HepG2 (cell line): ENCODE measurements around the gene CTDSP1. TPM values are rescaled to one million over a fixed set of nuclear protein-coding genes. Genes with fewer than 3 reads are reported as not detected.

Experiments used
- CCAR2 ChIP-seq: fragments of 200-400 bp; formaldehyde crosslinking; optimal IDR thresholded peaks from 2 replicates; pipeline ENCODE3; 2018; ENCODE audit warnings: low read depth, mild to moderate bottlenecking, low read length, moderate library complexity
- GATAD2A ChIP-seq: IDR thresholded peaks from 2 replicates; pipeline ENCODE4 v1.6.1; 2016
- HMG20A ChIP-seq: IDR thresholded peaks from 2 replicates; pipeline ENCODE4 v1.6.1; 2016; ENCODE audit warnings: borderline replicate concordance
- HMG20B ChIP-seq: conservative IDR thresholded peaks from 2 replicates; pipeline ENCODE4 v1.6.1; 2016; ENCODE audit warnings: missing genetic modification reagents, missing compliant biosample characterization
- HOXA7 ChIP-seq: sonication (generic); formaldehyde crosslinking; IDR thresholded peaks from 2 replicates; pipeline ENCODE4 v1.8.1; 2022; ENCODE audit warnings: mild to moderate bottlenecking, missing genetic modification reagents, moderate library complexity
- JUN ChIP-seq: sonication (generic); formaldehyde crosslinking; IDR thresholded peaks from 2 replicates; pipeline ENCODE4 v1.4.0; 2020; ENCODE audit warnings: mild to moderate bottlenecking, missing genetic modification reagents
- KLF11 ChIP-seq: IDR thresholded peaks from 2 replicates; pipeline ENCODE4 v1.6.1; 2016; ENCODE audit warnings: missing compliant biosample characterization
- RARA ChIP-seq: IDR thresholded peaks from 2 replicates; pipeline ENCODE4 v1.6.1; 2016; ENCODE audit warnings: missing genetic modification reagents, missing compliant biosample characterization
- RCOR2 ChIP-seq: IDR thresholded peaks from 2 replicates; pipeline ENCODE4 v1.6.1; 2016; ENCODE audit warnings: missing biosample characterization, missing genetic modification reagents
- RXRB ChIP-seq: IDR thresholded peaks from 2 replicates; pipeline ENCODE4 v1.6.1; 2016; ENCODE audit warnings: borderline replicate concordance, missing genetic modification reagents, missing compliant biosample characterization
- SIX1 ChIP-seq: sonication (generic); formaldehyde crosslinking; IDR thresholded peaks from 2 replicates; pipeline ENCODE4 v1.4.0; 2020; ENCODE audit warnings: missing genetic modification reagents, borderline replicate concordance
- YEATS4 ChIP-seq: sonication (generic); formaldehyde crosslinking; IDR thresholded peaks from 2 replicates; pipeline ENCODE4 v1.4.0; 2020; ENCODE audit warnings: missing genetic modification reagents, borderline replicate concordance
- ZC3H13 ChIP-seq: sonication (generic); formaldehyde crosslinking; IDR thresholded peaks from 2 replicates; pipeline ENCODE4 v1.8.1; 2023; ENCODE audit warnings: mild to moderate bottlenecking, missing genetic modification reagents, moderate library complexity
- ZFX ChIP-seq: sonication (generic); formaldehyde crosslinking; IDR thresholded peaks from 2 replicates; pipeline ENCODE4 v1.4.0; 2020; ENCODE audit warnings: mild to moderate bottlenecking, low read depth, missing genetic modification reagents, moderate library complexity
- ZNF20 ChIP-seq: sonication (generic); formaldehyde crosslinking; IDR thresholded peaks from 2 replicates; pipeline ENCODE4 v1.4.0; 2020; ENCODE audit warnings: mild to moderate bottlenecking, moderate library complexity, missing genetic modification reagents
- ZNF234 ChIP-seq: sonication (generic); formaldehyde crosslinking; conservative IDR thresholded peaks from 2 replicates; pipeline ENCODE4 v1.5.1; 2020; ENCODE audit warnings: mild to moderate bottlenecking, missing genetic modification reagents
- ZNF557 ChIP-seq: sonication (generic); formaldehyde crosslinking; IDR thresholded peaks from 2 replicates; pipeline ENCODE4 v1.4.0; 2020; ENCODE audit warnings: missing genetic modification reagents
- ZSCAN9 ChIP-seq: IDR thresholded peaks from 2 replicates; pipeline ENCODE4 v1.6.1; 2016; ENCODE audit warnings: borderline replicate concordance
- polyA plus RNA-seq, 8 experiments: library from polyadenylated mRNA; depleted of rRNA in 3 of 8; stranded (reverse) in 7 of 8; unstranded in 1 of 8; fragments of >200 nt; fragmentation: Illumina TruSeq in 4 of 8; extraction: Trizol in 4 of 8; gene quantifications; 2 replicates each; pipeline versions ENCODE4 v1.2.1 to v1.2.3, GENCODE V29; 2011 to 2016; ENCODE audit warnings: low read depth in 4 of 8, missing spikeins in 1 of 8, mixed read lengths in 1 of 8; ENCODE audit not compliant: insufficient read depth in 1 of 8
- total RNA-seq, 5 experiments: library from RNA; depleted of rRNA; stranded (reverse); fragments of >200 nt; fragmentation: Illumina TruSeq; extraction: Trizol; gene quantifications; 2 replicates each; pipeline ENCODE4 v1.2.3, GENCODE V29; 2016; ENCODE audit warnings: low read depth in 1 of 5
- TF ChIP-seq, protein P1 (sequence below): sonication (generic); formaldehyde crosslinking; IDR thresholded peaks from 2 replicates; pipeline ENCODE4 v1.4.0; 2020; ENCODE audit warnings: missing genetic modification reagents
- TF ChIP-seq, protein P2 (sequence below): sonication (generic); formaldehyde crosslinking; IDR thresholded peaks from 2 replicates; pipeline ENCODE4 v1.5.1; 2020; ENCODE audit warnings: missing genetic modification reagents, mild to moderate bottlenecking, borderline replicate concordance
- TF ChIP-seq, protein P3 (sequence below), 2 experiments: fragments of 450-650 bp in 1 of 2; sonication (generic) in 1 of 2; formaldehyde crosslinking in 1 of 2; IDR thresholded peaks; 2 replicates each; pipeline versions ENCODE4 v1.6.1 to v1.8.0; 2016 to 2022; ENCODE audit warnings: antibody characterized with exemption in 1 of 2, mild to moderate bottlenecking in 1 of 2, missing genetic modification reagents in 1 of 2

Gene CTDSP1
- total and polyA plus RNA-seq, 2 of the 13 experiments (the other 11 are each of a cell fraction or from before 2014, with no cell fraction given) = 91.0 to 268 TPM

GRCh38 chr2:218418717-218419458 lies 19.2 kb downstream of the CTDSP1 start, which contains the start of gene VIL1 (continued):
- TF ChIP-seq ZNF557 (CRISPR knock-in tag) (peak; percentile 25; the same call in 1 of the 2 replicates), ZNF20 (CRISPR knock-in tag) (no peak), RXRB (CRISPR knock-in tag) (peak; percentile 80), KLF11 (no peak), ZFX (CRISPR knock-in tag) (peak; percentile 92), ZNF234 (no peak), SIX1 (CRISPR knock-in tag) (0 out of 2 replicates have a peak, but pooled peaks have one; percentile 41), RARA (CRISPR knock-in tag) (peak; percentile 62), ZSCAN9 (CRISPR knock-in tag) (peak; percentile 96), YEATS4 (CRISPR knock-in tag) (peak; percentile 93), RCOR2 (peak; percentile 63; the same call in 1 of the 2 replicates), HOXA7 (CRISPR knock-in tag) (no peak), JUN (CRISPR knock-in tag) (no peak; the same call in 1 of the 2 replicates), ZC3H13 (CRISPR knock-in tag) (no peak), CCAR2 (peak; percentile 65), GATAD2A (CRISPR knock-in tag) (peak; percentile 80), HMG20A (CRISPR knock-in tag) (no peak), HMG20B (CRISPR knock-in tag) (0 out of 2 replicates have a peak, but pooled peaks have one; percentile 23)
- TF ChIP-seq, protein P1, sequence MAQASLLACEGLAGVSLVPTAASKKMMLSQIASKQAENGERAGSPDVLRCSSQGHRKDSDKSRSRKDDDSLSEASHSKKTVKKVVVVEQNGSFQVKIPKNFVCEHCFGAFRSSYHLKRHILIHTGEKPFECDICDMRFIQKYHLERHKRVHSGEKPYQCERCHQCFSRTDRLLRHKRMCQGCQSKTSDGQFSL (CRISPR knock-in tag) = peak; percentile 94
- TF ChIP-seq, protein P2, sequence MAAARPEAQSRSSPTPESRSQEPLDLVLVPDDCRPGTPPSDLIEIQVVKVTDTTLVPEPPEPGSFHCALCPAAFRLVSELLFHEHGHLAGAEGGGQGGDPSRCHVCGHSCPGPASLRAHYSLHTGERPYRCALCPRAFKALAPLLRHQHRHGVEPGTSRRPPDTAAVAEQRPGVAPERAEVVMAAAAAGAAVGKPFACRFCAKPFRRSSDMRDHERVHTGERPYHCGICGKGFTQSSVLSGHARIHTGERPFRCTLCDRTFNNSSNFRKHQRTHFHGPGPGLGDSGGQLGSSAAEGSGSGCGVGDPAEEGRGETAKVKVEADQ (CRISPR knock-in tag) = peak; percentile 49; the same call in 1 of the 2 replicates
- TF ChIP-seq, protein P3, sequence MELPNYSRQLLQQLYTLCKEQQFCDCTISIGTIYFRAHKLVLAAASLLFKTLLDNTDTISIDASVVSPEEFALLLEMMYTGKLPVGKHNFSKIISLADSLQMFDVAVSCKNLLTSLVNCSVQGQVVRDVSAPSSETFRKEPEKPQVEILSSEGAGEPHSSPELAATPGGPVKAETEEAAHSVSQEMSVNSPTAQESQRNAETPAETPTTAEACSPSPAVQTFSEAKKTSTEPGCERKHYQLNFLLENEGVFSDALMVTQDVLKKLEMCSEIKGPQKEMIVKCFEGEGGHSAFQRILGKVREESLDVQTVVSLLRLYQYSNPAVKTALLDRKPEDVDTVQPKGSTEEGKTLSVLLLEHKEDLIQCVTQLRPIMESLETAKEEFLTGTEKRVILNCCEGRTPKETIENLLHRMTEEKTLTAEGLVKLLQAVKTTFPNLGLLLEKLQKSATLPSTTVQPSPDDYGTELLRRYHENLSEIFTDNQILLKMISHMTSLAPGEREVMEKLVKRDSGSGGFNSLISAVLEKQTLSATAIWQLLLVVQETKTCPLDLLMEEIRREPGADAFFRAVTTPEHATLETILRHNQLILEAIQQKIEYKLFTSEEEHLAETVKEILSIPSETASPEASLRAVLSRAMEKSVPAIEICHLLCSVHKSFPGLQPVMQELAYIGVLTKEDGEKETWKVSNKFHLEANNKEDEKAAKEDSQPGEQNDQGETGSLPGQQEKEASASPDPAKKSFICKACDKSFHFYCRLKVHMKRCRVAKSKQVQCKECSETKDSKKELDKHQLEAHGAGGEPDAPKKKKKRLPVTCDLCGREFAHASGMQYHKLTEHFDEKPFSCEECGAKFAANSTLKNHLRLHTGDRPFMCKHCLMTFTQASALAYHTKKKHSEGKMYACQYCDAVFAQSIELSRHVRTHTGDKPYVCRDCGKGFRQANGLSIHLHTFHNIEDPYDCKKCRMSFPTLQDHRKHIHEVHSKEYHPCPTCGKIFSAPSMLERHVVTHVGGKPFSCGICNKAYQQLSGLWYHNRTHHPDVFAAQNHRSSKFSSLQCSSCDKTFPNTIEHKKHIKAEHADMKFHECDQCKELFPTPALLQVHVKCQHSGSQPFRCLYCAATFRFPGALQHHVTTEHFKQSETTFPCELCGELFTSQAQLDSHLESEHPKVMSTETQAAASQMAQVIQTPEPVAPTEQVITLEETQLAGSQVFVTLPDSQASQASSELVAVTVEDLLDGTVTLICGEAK (IDR thresholded peaks at IDR 0.05) = no peak
- TF ChIP-seq, protein P3 (CRISPR knock-in tag; IDR thresholded peaks at IDR 0.05) = peak; percentile 49; the same call in 1 of the 2 replicates
